HTR-8/SVneo (cell line): ENCODE data around the gene TMEM200B.
A peak's percentile ranks its signal among the peaks of the same experiment; 100 is the strongest.
"Not testable (repeated sequence)": the region's sequence is repeated elsewhere in the genome, so short reads cannot be mapped to it uniquely, and the experiment has no call there.

Source experiments
- DNase-seq: peaks from one replicate; pipeline ENCODE4 v3.0.0; 2011; ENCODE audit warnings: low spot score, mixed read lengths; ENCODE audit not compliant: insufficient read length
- FAIRE-seq: peaks from 2 replicates; lab custom pipeline; 2011; peaks lifted over from hg19 to GRCh38; lab: Jason Lieb, UNC

Gene TMEM200B

DNA sequence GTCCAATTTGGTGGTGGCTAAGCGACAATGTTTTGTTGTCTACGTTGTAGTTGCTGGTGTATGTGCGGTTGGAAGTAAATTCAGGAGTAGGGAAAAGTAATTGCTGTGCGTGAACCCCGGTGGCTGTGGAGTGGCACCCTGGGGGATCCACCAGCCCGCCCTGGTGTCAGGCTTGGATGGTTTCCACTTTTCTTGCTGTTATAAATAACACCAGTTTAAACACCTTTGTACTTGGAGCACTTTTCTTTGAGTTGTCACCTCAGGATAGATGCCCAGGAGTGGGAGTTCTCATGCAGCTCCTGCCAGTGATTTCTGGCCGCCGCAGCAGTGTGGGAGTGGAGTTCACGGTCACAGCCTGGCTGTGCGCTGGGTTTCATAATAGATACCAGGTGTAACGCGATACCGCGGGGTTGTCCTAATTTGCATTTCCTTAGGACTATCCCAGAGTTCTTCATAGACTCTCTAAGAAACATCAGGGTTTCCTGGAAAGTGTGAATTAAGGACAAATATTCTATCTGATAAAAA lies 12.8 kb upstream of the TMEM200B start:
- FAIRE-seq, result no peak
- DNase-seq, result no peak

DNA sequence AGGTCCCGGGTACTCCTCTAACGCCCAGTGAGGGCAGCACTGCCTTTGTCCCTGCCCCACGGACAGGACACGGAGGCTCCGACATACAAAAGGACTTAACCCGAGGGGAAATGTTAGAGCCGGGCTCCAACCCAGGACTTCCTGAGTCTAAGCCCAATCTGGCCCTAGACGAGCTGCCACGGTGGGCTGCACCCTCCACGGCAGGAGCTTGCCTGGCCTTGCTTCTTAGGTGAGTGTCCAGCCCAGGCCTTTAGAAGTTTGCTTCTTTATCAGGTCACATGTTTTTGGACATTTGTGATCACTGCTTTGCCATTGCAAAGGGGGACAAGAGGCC lies 11.0 kb upstream of the TMEM200B start:
- FAIRE-seq, result no peak

DNA sequence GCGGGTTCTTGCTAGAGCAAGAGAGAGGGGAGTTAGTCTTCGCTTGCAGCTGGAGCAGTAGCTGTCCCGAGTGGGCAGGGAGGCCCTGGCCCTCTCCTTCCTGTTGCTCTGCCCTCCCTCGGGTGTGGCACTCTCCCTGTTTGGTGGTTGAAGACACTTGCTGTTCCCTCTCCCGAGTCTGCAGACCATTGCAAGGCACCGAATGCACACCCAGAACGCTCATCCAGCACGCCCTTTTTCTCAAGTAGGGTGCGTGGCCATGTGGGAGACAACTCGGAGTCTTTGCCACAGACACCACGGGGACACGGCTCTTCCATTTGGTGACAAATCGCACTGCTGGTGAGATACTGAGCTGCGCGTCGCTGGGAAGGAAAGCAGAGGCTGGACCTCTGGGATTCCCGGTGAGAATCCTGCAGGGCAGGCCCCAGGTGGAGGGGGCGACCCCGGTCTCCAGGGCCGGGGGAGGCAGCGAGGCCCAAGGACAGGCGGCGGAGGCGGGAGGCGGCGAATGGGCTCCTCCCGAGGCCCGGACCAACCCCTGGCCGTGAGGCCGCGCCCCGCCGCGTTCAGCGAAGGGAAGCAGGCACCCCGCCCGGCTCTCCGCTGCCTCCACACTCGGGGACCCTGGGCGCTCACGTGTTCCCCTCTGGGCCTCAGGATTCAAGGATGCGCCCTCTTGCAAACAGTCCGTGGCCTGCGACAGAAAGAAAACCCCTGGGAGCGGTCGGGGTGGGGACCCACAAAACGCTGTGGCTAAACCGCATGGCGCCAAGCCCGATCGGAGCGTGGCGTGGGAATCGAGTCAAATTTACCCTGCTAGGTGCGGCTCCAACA lies 10.4 kb upstream of the TMEM200B start:
- FAIRE-seq, result no peak
- no peak for DNase-seq

More for the DNA sequence above, 11.0 kb upstream of the TMEM200B start:
- no peak for DNase-seq

DNA sequence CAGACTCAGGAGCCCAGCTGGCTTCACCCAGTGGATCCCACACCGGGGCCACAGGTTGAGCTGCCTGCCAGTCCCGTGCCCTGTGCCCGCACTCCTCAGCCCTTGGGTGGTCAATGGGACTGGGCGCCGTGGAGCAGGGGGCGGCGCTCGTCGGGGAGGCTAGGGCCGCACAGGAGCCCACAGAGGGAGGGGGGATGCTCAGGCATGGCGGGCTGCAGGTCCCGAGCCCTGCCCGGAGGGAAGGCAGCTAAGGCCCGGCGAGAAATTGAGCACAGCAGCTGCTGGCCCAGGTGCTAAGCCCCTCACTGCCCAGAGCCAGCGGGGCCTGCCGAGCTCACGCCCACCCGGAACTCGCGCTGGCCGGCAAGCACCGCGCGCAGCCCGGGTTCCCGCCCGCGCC lies 7.4 kb upstream of the TMEM200B start:
- DNase-seq, FAIRE-seq: not testable (repeated sequence)

DNA sequence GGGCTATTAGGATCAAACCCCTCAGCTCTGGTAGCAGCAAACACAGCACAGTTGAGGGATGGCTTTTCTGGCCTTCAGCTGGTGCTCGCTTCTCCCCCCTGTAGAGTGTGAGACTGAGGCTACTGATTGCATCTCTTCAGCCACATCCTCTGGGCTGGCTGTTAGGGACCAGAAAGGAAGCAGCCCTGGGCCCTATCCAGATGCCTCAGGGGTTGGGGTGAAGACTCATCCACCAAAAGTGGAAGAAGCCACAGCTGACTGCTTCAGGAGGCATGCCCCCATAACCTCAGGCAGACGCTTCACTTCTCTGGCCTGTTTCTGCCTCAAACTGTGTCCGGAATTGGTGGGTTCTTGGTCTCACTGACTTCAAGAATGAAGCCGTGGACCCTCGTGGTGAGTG lies 6.2 kb upstream of the TMEM200B start:
- DNase-seq (no peak), FAIRE-seq (no peak)

DNA sequence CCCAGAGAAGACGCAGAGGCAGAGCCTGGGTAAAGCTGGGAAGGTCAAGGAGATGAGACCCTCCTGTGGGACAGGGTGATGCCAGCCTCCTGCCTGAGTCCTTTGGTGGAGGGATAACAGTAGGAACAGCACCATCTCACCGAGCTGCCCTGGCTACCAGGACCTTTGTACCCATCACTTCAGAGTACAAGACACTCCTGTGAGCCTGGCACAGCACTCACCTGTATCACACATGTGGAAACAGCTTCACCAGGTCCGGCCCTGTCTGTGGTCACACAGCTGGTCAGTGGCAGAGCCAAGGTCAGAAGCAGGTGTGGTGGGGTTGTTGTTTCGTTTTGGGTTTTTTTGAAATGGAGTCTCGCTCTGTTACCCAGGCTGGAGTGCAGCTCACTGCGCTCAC lies 5.0 kb upstream of the TMEM200B start:
- no peak for DNase-seq
- no peak for FAIRE-seq

DNA sequence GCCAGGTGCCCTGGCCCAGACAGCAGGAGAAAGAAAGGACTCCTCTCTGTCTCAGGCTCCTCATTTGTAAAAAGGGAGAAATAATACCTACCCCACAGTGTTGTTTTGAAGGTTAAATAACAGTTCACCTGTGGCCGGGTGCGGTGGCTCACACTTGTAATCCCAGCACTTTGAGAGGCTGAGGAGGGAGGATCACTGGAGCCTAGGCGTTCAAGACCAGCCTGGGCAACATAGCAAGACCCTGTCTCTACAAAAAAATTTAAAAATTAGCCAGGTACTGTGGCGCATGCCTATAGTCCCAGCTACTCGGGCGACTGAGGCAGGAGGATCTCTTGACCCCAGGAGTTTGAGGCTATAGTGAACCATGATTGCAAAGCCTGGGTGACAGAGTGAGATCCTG lies 2.5 kb upstream of the TMEM200B start:
- DNase-seq (no peak), FAIRE-seq (no peak)

DNA sequence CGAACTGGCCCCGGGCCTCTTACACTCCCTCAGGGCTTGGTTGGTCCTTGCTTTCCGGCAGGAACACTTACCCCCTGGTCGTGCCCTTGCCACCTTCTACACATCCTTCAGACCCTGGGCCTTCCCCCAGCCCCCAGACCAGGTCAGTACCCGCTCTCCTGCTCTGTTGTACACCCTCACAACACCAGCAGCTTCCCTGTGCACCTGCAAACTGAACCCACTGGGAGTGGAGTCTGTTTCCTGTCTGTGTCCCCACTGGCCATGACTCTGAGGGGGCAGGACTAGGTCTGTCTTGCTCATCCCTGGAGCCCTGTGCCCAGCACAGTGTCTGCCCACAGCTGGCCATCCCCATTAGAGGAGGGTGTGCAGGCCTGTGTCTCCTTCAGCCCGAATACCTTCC lies 2.1 kb upstream of the TMEM200B start:
- no peak for DNase-seq
- no peak for FAIRE-seq

DNA sequence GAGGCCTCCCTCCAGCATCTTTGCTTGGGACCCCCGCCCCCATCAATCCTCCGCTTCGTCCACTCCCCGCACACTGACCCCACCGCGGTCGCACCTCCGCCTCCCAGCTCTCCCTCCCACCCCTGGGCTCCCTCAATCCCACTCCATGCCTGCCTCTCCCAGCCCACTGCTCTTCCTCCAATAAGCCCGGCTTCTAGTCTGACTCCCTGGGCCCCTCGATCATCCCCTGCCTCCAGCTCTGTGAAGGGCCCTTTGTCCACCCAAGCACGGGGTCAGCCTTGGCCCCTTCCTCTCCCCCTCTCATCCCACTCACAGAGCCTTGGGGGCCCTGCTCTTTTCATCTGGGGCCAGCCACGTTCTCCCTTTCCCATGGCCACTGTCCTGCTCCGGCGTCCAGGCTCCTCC lies 1.5 kb upstream of the TMEM200B start:
- DNase-seq (no peak), FAIRE-seq (no peak)

DNA sequence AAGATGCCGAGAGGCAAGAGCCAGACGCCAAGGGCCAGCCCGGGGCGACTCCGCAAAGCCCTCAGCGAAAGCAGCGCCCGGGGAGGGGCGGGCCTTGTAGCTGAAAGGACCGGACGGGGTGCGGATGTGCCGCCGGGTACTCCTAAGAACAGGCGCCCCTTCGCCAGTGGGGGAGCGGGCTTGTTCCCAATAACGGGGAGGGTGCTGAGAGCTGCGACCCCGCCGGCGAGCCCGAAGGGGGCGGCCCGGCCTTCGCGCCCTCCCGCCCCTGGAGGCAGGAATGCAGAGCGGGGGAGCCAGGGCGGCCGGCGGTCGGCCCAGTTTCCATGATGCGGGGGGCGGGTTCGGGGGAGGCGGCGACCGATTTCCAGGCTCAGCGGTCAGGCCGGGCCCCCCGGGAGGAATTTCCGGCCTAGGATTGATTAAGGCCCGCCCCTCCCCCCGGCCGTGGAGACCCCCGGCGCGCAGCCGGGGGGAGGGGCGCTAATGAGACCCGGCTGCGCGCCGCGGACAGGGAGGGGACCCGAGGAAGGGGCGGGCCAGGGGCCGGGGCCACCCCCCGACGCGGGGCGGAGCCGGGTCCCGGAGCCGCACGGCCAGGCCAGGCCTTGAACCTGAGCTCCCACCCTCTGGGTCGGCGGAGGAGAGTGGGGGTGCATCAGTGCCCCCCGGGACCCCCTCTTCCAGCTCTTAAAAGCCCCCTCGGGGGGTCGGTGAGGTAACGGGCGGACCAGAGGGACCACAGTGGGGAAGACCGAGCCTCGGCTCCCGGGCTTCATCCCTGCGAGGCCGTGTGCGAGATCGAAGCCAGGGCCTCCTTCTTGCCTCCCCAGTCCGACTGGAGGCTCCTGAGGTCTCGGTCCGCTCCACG lies 898 bp upstream of the TMEM200B start:
- DNase-seq (peak; percentile 80), FAIRE-seq (peak; percentile 60)

DNA sequence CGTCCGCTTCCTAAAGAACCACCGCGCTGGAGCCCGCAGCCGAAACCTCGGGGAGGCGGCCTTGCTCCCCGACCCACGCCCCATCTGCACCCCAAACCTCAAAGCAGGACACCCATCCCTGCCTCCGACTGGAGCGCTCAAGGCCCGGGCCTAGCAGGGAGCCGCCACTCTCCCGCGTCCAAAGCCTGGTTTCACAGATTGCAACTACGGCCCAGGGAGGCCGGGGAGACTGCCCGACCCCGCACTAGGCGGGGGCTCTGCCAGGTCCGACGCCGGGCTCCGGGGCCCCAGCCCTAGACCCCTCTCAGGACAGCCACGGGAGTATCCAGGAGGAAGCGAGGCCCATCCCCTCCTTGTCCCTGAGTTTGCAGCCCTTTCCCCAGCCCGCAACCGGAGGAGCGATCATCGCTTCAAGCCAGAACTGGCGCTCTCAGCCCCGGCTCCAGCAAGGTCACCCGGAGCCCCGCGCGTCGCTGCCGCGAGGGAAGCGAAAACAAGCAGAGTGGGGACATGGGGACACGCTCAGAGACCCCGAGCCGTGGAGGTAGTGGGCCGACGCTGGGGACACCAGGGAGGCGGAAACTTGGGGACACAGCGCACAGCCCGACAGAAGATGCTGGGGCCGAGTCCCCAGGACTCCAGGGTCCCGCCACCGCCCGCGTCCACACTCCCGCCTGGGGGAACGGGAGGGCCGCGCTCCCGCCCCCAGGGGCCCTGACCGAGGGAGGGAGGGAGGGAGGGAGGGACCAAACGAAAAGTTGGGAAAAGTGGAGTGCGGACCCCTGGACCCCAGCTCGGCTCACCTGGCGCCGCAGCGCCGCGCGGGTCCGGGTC lies 433 bp downstream of the TMEM200B start:
- DNase-seq (no peak), FAIRE-seq (no peak)

DNA sequence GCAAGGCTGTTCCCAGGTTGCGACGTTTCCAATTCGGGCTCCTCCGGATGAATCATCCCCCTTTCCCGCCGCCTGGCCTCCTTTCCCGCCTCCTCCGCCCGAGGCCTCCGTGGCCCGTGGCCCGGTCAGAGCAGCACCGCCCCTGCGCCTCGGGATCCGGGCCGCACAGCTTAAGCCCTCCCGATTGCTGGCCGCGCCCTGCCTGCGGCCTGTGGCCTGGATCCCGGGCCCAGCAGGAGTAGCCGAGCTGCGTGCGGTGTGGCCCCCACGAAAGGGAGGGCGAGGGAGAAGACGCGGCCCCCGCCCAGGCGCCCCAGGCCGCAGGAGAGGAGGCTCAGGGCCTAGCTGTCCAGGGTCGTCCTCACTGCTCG lies 1.0 kb downstream of the TMEM200B start:
- FAIRE-seq (no peak), DNase-seq (no peak)

DNA sequence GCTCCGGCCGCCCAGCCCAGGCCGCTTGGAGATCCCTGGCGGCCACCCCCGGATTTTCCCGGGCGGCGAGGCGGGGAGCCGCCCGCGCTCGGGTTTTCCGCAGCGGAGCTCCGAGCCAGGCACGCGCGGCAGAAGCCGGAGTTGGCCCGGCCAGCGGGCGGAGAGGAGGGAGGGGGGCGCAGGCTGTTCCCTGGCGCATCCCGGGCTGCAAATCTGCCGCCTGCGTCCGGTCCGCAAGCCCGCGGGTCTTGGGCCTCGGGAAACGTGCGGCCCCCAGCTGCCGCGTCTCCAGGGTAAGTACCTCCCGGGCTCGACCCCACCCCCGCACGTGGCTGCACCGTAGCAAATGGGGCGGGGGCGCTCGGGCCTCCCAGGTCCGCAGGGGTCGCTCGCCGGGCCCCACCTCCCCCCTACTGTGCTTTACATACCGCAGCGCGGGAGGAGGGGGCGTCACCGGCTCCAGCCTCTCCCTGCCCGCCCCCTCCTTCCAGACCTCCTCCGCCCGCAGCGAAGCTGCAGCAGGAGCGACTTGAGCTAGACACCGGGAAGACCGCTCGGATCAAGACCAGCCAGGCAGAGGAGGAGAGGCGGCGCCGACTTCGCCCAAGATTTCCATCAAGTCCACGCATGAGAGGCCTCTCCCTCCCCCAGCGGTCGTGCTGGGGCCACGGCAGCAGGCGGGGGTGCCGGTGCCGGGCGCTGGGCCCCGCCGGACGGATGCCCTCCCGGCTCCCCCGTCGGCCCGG lies 1.6 kb downstream of the TMEM200B start:
- FAIRE-seq, result no peak

DNA sequence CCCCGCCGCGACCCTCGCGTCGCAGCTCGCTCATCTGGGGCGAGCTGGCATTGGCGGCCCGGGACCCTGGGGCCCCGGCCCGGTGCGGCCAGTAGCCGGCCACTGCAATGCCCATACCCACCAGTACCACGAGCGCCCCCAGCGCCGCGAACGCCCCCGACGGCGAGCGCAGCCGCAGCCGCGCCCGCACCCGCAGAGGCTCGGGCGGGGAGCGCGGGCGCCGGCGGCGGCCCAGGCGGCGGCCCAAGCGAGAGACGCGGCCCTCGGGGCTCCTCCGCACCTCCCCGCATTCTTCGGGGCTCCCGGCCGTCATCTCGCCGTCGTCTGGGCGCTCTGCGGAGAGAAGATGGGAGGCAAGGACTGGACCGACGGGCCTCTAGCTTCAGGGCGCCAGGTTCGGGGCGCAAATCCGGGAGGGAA lies 2.2 kb downstream of the TMEM200B start:
- DNase-seq (no peak), FAIRE-seq (no peak)

More for the DNA sequence above, 1.6 kb downstream of the TMEM200B start:
- DNase-seq, result no peak

DNA sequence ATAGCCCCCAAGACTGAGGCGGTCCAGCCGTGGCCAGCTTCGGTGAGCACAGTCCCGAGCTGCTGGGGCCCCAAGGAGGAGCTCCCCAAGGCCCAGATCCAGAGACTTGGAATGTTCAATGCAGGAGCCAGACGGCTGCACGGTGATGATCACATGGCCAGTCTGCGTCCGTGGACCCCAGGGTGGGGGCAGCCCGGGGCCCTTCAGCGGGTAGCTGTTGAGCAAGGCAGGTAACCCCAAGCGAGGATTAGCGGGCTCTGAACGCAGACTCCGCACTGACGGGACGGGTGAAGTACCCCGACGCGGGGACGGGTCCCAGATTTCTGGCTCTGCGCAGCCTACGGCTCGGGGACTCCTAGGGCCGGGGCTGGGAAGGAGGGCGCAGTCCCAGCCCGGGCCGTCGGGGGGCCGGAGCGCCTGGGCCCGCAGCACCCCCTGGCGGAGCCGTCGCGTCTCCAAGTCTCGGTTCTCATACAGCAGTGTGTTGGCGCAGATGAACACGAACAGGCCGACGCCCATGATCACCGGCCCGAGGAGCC lies 2.7 kb downstream of the TMEM200B start:
- FAIRE-seq, result no peak
- DNase-seq, result no peak

DNA sequence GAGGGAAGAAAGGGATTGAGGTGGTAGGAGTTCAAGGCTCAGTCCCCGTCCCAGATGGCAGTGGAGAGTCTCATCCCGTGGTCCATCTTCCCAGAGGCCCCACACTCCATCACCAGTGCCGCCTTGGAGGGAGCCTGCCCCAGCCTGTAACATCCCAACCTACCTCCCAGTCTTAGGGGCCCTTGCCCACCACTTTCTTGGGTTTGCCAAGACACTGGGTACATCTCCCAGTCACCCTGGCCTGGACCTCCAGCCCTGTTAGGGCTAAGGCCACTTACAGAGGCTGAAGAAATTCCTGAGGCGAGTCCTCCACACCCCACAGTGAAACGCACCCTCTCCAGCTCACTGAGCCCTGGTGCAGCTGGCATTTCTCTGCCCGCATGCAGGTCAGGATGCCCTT lies 3.3 kb downstream of the TMEM200B start:
- no peak for DNase-seq
- no peak for FAIRE-seq

DNA sequence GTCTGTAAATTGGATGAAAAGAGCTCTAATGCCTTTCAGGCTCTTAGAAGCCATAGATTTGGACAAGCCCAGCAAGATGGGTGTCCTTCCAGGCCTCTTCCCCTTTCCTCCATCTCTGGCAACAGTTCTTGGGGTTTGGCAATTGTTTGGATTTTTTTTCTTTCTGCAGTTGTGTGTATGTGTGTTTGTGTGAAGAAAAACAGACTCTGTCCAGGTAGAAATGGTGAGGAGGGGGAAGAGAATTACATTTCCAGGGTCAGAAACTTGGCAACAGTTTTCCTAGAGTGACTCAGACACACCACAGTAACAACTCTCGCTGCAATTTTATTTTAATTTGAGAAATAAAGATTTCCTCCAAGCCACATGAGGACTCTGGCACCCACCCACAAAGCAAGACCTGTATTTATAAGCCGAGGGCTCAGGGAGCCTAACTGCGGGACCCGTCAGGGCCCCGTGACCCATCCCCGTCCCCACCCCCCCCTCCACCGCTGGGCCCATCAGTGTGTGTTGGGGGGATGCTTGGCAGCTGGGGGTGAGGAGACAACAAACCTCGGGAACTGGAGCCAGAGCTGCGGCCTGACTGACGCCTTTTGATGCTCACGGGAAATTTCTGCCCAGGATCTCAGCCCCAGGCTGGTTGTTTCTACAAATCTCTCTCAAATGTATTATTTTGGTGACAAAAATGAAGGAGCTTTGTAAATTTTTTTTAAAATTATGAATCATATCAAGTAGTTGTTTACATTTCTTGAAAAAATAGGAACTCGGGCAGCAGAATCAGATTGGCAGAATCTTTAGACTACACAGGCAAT lies 4.4 kb downstream of the TMEM200B start:
- FAIRE-seq, result no peak

DNA sequence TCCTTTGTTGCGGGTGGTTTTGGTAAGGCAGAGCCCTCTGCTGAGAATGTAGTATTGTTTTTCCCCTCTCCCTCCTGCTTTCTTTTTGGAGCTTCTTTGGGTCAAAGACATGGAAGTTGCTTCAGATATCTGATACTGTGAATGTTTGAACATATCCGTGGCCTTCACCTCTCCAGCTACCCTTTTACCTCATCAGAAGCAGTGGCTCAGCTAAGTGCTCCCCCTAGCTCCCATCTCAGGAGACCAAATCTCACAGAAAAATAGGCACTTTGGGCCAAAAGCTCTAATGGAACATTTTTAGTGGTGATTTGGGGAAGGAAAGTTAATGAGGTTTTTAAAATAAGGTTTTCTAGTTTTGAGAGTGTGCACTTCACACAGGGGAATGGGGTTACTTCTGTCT lies 6.3 kb downstream of the TMEM200B start:
- DNase-seq (no peak), FAIRE-seq (no peak)

More for the DNA sequence above, 4.4 kb downstream of the TMEM200B start:
- no peak for DNase-seq

DNA sequence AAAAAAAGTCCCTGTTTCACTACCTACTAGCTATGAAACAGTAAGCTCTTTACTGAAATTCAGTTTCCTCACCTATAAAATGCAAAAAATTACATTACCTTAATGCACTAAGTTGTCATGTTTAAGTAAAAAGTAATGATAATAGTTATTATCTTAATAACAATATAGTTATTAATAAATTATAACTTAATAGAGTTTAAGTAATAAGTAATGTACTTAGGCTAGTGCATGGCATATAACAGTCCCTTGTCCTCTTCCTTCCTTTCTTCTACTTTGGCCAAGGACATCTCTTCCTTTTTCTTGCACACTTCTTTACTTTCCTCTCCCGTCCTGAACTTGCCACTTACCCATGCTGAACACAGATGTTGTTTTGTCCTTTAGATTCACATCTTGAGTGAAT lies 9.0 kb downstream of the TMEM200B start:
- FAIRE-seq (no peak), DNase-seq (no peak)
